Measurements from ENCODE around the gene ZNF580. TPM values are rescaled to one million over a fixed set of nuclear protein-coding genes. Genes with fewer than 3 reads are reported as not detected.

ZNF580 gene
- total RNA-seq, 1 donor from 2014 or later: 10.4 TPM

- H3K36me3 ChIP-seq (ENCODE audit: control insufficient read depth, insufficient read depth, low read length): no peaks in the 10 kb centered on the region
- DNase-seq (ENCODE audit: low read depth): no peak
- H3K4me3 ChIP-seq (ENCODE audit: low read depth, low read length): no peak overlapping the region
- H3K27me3 ChIP-seq (ENCODE audit: control insufficient read depth, insufficient read depth, low read length): no peaks in the 10 kb centered on the region
- TF ChIP-seq CTCF (IDR thresholded peaks at IDR 0.05; ENCODE audit: insufficient read depth, low read length, poor library complexity, severe bottlenecking): no peak
Observed at GRCh38 chr19:55609326-55609725, 31.5 kb upstream of the ZNF580 start.

GRCh38 chr19:55611300-55611982, 29.4 kb upstream of the ZNF580 start:
- no peak for TF ChIP-seq CTCF (IDR thresholded peaks at IDR 0.05; ENCODE audit: insufficient read depth, low read length, poor library complexity, severe bottlenecking)
- H3K4me3 ChIP-seq (ENCODE audit: low read depth, low read length): no peak overlapping the region
- no peak for DNase-seq (ENCODE audit: low read depth)
- no peaks in the 10 kb centered on the region for H3K27me3 ChIP-seq (ENCODE audit: control insufficient read depth, insufficient read depth, low read length)
- peaks cover 2% of the 10 kb centered on the region for H3K36me3 ChIP-seq (ENCODE audit: control insufficient read depth, insufficient read depth, low read length)

- no peak overlapping the region for H3K4me3 ChIP-seq (ENCODE audit: low read depth, low read length)
- H3K36me3 ChIP-seq (ENCODE audit: control insufficient read depth, insufficient read depth, low read length): peaks cover 2% of the 10 kb centered on the region
- TF ChIP-seq CTCF (IDR thresholded peaks at IDR 0.05; ENCODE audit: insufficient read depth, low read length, poor library complexity, severe bottlenecking): no peak
- H3K27me3 ChIP-seq (ENCODE audit: control insufficient read depth, insufficient read depth, low read length): no peaks in the 10 kb centered on the region
- DNase-seq (ENCODE audit: low read depth): no peak
Observed at GRCh38 chr19:55611983-55612645, 28.7 kb upstream of the ZNF580 start.

- no peak overlapping the region for H3K4me3 ChIP-seq (ENCODE audit: low read depth, low read length)
- no peak for DNase-seq (ENCODE audit: low read depth)
- TF ChIP-seq CTCF (IDR thresholded peaks at IDR 0.05; ENCODE audit: insufficient read depth, low read length, poor library complexity, severe bottlenecking): no peak
- H3K36me3 ChIP-seq (ENCODE audit: control insufficient read depth, insufficient read depth, low read length): peaks cover 3% of the 10 kb centered on the region
- no peaks in the 10 kb centered on the region for H3K27me3 ChIP-seq (ENCODE audit: control insufficient read depth, insufficient read depth, low read length)
Observed at GRCh38 chr19:55613396-55613795, 27.4 kb upstream of the ZNF580 start.

GRCh38 chr19:55613930-55614710, 26.7 kb upstream of the ZNF580 start:
- TF ChIP-seq CTCF (IDR thresholded peaks at IDR 0.05; ENCODE audit: insufficient read depth, low read length, poor library complexity, severe bottlenecking): no peak
- DNase-seq (ENCODE audit: low read depth): no peak
- no peaks in the 10 kb centered on the region for H3K27me3 ChIP-seq (ENCODE audit: control insufficient read depth, insufficient read depth, low read length)
- no peak overlapping the region for H3K4me3 ChIP-seq (ENCODE audit: low read depth, low read length)
- H3K36me3 ChIP-seq (ENCODE audit: control insufficient read depth, insufficient read depth, low read length): peaks cover 3% of the 10 kb centered on the region
